Measurements from ENCODE around the gene LRG1. TPM values are rescaled to one million over a fixed set of nuclear protein-coding genes. Genes with fewer than 3 reads are reported as not detected.

The LRG1 gene
- total RNA-seq, 1 donor from 2014 or later, result 0.25 TPM

DNA sequence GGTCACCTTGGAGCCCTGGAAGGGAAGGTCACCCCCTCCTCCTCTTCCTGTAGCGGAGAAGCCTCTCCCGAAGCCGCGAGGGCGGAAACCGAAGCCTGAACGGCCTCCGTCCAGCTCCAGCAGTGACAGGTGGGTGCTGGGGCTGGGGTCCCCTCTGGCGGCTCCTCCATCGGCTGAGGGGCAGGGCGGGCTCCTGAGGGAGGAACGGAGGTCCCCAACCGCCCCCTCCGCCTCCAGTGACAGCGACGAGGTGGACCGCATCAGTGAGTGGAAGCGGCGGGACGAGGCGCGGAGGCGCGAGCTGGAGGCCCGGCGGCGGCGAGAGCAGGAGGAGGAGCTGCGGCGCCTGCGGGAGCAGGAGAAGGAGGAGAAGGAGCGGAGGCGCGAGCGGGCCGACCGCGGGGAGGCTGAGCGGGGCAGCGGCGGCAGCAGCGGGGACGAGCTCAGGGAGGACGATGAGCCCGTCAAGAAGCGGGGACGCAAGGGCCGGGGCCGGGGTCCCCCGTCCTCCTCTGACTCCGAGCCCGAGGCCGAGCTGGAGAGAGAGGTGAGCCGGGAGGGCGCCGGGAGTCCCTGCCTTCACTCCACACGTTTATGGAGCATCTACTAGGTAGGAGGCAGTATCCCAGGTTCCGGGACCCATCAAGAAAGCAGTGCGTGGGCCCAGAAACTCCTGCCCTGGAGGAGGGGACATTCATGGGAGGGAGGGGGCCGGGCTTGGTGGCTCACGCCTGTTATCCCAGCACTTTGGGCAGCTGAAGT is 45.7 kb downstream of the LRG1 start:
- DNase-seq (ENCODE audit: low read depth), result no peak
- peaks cover 9% of the 10 kb centered on the region for H3K36me3 ChIP-seq (ENCODE audit: control insufficient read depth, insufficient read depth, low read length)
- H3K4me3 ChIP-seq (ENCODE audit: low read depth, low read length), result no peak overlapping the region

DNA sequence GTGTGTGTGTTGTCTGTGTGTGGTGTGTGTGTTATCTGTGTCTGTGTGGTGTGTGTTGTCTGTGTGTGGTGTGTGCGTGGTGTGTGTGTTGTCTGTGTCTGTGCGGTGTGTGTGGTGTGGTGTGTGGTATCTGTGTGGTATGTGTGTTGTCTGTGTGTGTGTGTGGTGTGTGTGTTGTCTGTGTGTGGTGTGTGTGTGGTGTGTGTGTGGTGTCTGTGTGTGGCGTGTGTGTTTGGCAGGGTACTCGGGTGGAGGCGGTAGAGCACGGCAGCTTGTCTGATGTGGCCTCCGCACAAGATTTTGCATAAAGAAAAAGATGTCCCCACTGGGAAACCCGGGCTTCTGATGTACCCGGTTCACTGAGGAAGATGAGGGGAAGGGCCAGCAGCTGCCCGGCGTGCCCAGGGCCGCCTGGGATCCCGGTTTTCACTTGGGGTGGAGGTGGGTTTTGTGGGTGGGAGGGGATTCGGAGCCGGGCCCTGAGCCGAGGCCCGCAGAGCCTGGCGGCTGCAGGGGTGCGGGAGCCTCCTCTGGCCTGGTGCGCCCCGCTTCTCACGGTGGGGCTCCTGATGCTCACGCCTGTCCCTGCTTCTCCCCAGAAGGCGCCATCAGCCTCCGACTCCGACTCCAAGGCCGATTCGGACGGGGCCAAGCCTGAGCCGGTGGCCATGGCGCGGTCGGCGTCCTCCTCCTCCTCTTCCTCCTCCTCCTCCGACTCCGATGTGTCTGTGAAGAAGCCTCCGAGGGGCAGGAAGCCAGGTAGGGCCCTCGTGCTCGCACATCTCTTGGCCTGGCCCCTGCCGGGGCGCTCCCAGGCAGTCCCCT is 46.5 kb downstream of the LRG1 start:
- no peak for DNase-seq (ENCODE audit: low read depth)
- TF ChIP-seq, protein P1, sequence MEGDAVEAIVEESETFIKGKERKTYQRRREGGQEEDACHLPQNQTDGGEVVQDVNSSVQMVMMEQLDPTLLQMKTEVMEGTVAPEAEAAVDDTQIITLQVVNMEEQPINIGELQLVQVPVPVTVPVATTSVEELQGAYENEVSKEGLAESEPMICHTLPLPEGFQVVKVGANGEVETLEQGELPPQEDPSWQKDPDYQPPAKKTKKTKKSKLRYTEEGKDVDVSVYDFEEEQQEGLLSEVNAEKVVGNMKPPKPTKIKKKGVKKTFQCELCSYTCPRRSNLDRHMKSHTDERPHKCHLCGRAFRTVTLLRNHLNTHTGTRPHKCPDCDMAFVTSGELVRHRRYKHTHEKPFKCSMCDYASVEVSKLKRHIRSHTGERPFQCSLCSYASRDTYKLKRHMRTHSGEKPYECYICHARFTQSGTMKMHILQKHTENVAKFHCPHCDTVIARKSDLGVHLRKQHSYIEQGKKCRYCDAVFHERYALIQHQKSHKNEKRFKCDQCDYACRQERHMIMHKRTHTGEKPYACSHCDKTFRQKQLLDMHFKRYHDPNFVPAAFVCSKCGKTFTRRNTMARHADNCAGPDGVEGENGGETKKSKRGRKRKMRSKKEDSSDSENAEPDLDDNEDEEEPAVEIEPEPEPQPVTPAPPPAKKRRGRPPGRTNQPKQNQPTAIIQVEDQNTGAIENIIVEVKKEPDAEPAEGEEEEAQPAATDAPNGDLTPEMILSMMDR (IDR thresholded peaks at IDR 0.05; ENCODE audit: insufficient read depth, low read length, poor library complexity, severe bottlenecking), result no peak
- Histone ChIP-seq H3K27me3 (ENCODE audit: control insufficient read depth, insufficient read depth, low read length) (no peaks in the 10 kb centered on the region), H3K4me3 (ENCODE audit: low read depth, low read length) (no peak overlapping the region), H3K36me3 (ENCODE audit: control insufficient read depth, insufficient read depth, low read length) (peaks cover 9% of the 10 kb centered on the region)

More for the DNA sequence above, 45.7 kb downstream of the LRG1 start:
- TF ChIP-seq, protein P1 (IDR thresholded peaks at IDR 0.05; ENCODE audit: insufficient read depth, low read length, poor library complexity, severe bottlenecking), result no peak
- no peaks in the 10 kb centered on the region for H3K27me3 ChIP-seq (ENCODE audit: control insufficient read depth, insufficient read depth, low read length)

DNA sequence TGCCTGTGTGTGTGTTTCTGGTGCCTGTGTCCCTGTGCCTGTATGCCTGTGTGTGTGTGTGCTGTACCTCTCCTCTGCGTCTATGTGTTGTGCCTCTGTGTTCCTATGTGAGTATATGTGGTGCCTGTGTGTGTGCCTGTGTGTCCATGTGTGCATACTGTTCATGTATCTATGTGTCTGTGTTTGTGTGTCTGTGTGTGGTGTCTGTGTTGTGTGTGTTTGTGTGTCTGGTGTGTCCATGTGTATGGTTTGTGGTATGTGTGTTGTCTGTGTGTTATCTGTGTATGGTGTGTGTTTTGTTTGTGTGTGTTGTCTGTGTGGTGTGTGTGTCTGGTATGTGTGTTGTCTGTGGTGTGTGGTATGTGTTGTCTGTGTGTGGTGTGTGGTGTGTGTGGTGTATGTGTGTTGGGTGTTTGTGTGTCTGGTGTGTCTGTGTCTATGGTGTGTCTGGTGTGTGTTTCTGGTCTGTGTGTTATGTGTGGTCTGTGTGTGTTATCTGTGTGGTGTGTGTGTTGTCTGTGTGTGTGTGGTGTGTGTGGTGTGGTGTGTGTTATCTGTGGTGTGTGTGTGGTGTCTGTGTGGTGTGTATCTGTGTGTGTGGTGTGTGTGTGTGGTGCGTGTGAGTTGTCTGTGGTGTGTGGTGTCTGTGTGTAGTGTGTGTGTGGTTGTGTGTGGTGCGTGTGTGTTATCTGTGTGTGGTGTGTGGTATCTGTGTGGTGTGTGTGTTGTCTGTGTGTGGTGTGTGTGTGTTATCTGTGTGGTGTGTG is 47.3 kb downstream of the LRG1 start:
- TF ChIP-seq, protein P1 (IDR thresholded peaks at IDR 0.05; ENCODE audit: insufficient read depth, low read length, poor library complexity, severe bottlenecking), result no peak
- Histone ChIP-seq H3K36me3 (ENCODE audit: control insufficient read depth, insufficient read depth, low read length) (peaks cover 9% of the 10 kb centered on the region), H3K4me3 (ENCODE audit: low read depth, low read length) (no peak overlapping the region), H3K27me3 (ENCODE audit: control insufficient read depth, insufficient read depth, low read length) (no peaks in the 10 kb centered on the region)
- no peak for DNase-seq (ENCODE audit: low read depth)

DNA sequence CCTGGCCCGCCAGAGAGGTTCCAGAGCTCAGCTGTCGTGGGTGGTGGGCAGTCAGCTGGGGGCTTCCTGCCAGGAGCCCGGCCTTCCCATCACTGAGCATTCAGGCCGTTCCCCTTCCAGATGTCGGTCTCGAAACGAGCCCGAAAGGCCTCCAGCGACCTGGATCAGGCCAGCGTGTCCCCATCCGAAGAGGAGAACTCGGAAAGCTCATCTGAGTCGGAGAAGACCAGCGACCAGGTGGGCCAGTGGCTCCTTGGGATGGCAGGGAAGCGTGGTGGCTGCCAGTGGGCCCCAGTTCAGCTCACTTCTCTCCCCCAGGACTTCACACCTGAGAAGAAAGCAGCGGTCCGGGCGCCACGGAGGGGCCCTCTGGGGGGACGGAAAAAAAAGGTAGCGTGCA is 48.4 kb downstream of the LRG1 start:
- peaks cover 9% of the 10 kb centered on the region for H3K36me3 ChIP-seq (ENCODE audit: control insufficient read depth, insufficient read depth, low read length)
- TF ChIP-seq, protein P1 (IDR thresholded peaks at IDR 0.05; ENCODE audit: insufficient read depth, low read length, poor library complexity, severe bottlenecking), result no peak
- no peak overlapping the region for H3K4me3 ChIP-seq (ENCODE audit: low read depth, low read length)

DNA sequence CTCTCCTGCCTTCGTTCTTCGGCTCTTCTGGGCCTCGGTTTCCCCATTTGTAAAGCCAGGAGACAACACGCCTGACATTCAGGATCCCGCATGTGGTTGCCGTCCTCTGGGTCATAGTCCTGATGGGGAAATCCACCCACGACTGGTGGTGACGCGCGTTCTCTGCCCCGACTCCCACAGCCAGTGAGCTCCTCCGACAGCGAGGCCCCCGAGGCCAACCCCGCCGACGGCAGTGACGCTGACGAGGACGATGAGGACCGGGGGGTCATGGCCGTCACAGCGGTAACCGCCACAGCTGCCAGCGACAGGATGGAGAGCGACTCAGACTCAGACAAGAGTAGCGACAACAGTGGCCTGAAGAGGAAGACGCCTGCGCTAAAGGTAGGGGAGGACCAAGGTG is 51.3 kb downstream of the LRG1 start:
- no peak for DNase-seq (ENCODE audit: low read depth)
- no peak overlapping the region for H3K4me3 ChIP-seq (ENCODE audit: low read depth, low read length)
- H3K27me3 ChIP-seq (ENCODE audit: control insufficient read depth, insufficient read depth, low read length), result no peaks in the 10 kb centered on the region
- TF ChIP-seq, protein P1 (IDR thresholded peaks at IDR 0.05; ENCODE audit: insufficient read depth, low read length, poor library complexity, severe bottlenecking), result no peak
- H3K36me3 ChIP-seq (ENCODE audit: control insufficient read depth, insufficient read depth, low read length), result peaks cover 7% of the 10 kb centered on the region

More for the DNA sequence above, 48.4 kb downstream of the LRG1 start:
- H3K27me3 ChIP-seq (ENCODE audit: control insufficient read depth, insufficient read depth, low read length), result no peaks in the 10 kb centered on the region
- no peak for DNase-seq (ENCODE audit: low read depth)

All from kidney epithelial cell (primary cell).